Type B pancreatic cell (in vitro differentiated cells): Measurements from ENCODE around the gene PRMT9. TPM values are rescaled to one million over a fixed set of nuclear protein-coding genes. Genes with fewer than 3 reads are reported as not detected.

ENCODE experiments used
- DNase-seq: peaks from one replicate; pipeline ENCODE4 v3.0.0; 2021; ENCODE audit warnings: mixed read lengths; ENCODE audit not compliant: unreplicated experiment; ENCODE audit errors: extremely low spot score
- H3K27ac Mint-ChIP-seq: 2 replicates; pipeline ENCODE4 v1.8.0; 2021; ENCODE audit warnings: mild to moderate bottlenecking, mixed read lengths
- H3K27me3 Mint-ChIP-seq: 2 replicates; pipeline ENCODE4 v1.8.0; 2021; ENCODE audit warnings: mixed read lengths
- H3K36me3 Mint-ChIP-seq: 2 replicates; pipeline ENCODE4 v1.8.0; 2021; ENCODE audit warnings: mixed read lengths
- H3K4me1 Mint-ChIP-seq: one replicate; pipeline ENCODE4 v1.8.0; 2021; ENCODE audit warnings: mixed read lengths; ENCODE audit not compliant: unreplicated experiment
- H3K4me3 Mint-ChIP-seq: 2 replicates; pipeline ENCODE4 v1.8.0; 2021; ENCODE audit warnings: mild to moderate bottlenecking, mixed read lengths
- H3K9me3 Mint-ChIP-seq: 2 replicates; pipeline ENCODE4 v1.8.0; 2021; ENCODE audit warnings: mixed read lengths
- total RNA-seq: library from RNA; stranded (reverse); gene quantifications from 2 replicates; pipeline ENCODE4 v1.2.1, GENCODE V29; 2021; ENCODE audit warnings: low replicate concordance
- TF ChIP-seq, protein P1 (sequence below): fragments of 200-600 bp; sonication (generic); conservative IDR thresholded peaks from 2 replicates; pipeline ENCODE4 v1.5.0; 2021; ENCODE audit warnings: antibody characterized with exemption, mild to moderate bottlenecking

PRMT9 gene
- total RNA-seq, 1 donor from 2014 or later = 12.5 TPM

DNA sequence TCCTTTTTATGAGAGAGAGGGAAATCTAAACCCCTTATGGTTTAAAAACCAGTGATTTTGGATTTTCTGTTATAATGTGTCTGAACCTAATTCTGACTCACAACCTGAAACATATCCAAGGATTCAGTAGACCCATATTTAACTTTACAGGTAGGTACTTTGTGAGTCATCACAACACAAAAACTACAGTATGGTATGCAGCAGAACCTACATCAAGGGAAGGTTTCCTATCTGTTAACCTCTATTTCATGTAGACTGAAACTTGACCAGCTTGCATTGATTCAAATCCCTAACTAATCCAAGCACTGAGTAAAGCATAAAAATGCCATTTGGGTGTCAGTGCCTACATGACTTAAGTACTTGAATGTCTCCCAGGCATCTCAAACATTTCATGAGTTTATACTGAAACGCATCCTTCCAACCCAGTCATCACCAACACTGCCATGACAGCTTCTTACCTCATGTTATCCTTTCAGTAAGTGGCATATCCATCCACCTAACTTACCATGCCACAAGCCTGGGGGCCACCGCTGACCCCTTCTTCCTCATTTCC lies 43.6 kb upstream of the PRMT9 start:
- TF ChIP-seq, protein P1, sequence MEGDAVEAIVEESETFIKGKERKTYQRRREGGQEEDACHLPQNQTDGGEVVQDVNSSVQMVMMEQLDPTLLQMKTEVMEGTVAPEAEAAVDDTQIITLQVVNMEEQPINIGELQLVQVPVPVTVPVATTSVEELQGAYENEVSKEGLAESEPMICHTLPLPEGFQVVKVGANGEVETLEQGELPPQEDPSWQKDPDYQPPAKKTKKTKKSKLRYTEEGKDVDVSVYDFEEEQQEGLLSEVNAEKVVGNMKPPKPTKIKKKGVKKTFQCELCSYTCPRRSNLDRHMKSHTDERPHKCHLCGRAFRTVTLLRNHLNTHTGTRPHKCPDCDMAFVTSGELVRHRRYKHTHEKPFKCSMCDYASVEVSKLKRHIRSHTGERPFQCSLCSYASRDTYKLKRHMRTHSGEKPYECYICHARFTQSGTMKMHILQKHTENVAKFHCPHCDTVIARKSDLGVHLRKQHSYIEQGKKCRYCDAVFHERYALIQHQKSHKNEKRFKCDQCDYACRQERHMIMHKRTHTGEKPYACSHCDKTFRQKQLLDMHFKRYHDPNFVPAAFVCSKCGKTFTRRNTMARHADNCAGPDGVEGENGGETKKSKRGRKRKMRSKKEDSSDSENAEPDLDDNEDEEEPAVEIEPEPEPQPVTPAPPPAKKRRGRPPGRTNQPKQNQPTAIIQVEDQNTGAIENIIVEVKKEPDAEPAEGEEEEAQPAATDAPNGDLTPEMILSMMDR = no peak
- H3K4me3 Mint-ChIP-seq = no peak overlapping the region
- no peak for DNase-seq
- H3K36me3 Mint-ChIP-seq = no peaks in the 10 kb centered on the region
- H3K27ac Mint-ChIP-seq = no peak overlapping the region
- H3K27me3 Mint-ChIP-seq = peaks cover 9% of the 10 kb centered on the region
- peaks cover 19% of the 10 kb centered on the region for H3K4me1 Mint-ChIP-seq
- H3K9me3 Mint-ChIP-seq = no peaks in the 10 kb centered on the region

DNA sequence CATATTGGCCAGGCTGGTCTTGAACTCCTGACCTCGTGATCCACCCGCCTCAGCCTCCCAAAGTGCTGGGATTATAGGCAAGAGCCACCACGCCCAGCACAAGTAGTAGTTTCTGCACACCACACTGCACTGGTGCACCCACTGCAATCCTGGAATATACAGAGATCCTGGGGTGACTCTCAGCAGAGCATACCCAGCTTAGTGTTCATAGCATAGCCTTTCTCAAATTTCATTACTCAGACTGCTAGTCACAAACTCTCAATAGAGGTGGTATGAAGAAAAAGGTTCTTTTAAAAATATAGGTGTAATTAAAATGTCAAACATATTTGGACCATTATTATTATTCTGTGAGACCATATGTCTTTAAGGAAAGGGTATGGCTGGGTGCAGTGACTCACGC lies 41.7 kb upstream of the PRMT9 start:
- Mint-ChIP-seq H3K4me3 (no peak overlapping the region), H3K27me3 (peaks cover 9% of the 10 kb centered on the region), H3K9me3 (no peaks in the 10 kb centered on the region), H3K27ac (no peak overlapping the region), H3K36me3 (no peaks in the 10 kb centered on the region), H3K4me1 (peaks cover 19% of the 10 kb centered on the region)
- no peak for DNase-seq
- TF ChIP-seq, protein P1 = no peak

DNA sequence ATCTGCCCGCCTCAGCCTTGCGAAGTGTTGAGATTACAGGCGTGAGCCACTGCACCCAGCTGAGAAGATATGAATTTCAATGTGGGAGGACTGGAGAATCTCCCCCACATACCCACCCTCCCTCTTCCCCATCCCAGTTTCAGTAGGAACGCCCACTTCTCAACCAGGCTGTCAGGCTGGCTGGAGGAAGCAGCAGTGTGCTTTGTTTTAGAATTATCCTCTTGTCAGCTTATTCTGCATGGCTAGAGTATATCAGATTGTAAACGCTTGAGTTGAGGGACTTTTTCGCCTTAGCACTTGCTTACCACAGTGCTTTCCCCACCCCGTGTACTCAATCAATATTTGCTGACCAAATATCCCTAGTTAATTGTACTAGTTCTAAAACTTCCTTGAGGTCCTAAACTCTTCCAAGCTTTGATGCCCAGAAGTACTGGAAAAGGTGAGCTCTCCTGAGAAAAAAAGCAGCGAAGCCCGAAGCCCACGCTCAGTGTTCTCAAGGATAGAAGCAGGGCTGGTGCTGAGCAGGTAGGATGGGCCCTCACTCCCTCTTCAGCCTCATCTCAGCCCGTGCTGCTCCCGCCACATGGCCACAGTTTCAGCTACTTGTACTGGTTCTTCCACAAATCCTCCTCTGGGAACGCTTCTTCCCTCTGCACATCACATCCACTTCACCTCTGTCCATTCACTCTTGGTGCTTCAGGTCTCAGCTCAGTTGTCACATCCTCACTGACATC lies 40.7 kb upstream of the PRMT9 start:
- peaks cover 9% of the 10 kb centered on the region for H3K27me3 Mint-ChIP-seq
- DNase-seq = no peak
- TF ChIP-seq, protein P1 = no peak
- peaks cover 11% of the 10 kb centered on the region for H3K4me1 Mint-ChIP-seq
- no peaks in the 10 kb centered on the region for H3K9me3 Mint-ChIP-seq
- no peak overlapping the region for H3K4me3 Mint-ChIP-seq
- H3K36me3 Mint-ChIP-seq = no peaks in the 10 kb centered on the region
- no peak overlapping the region for H3K27ac Mint-ChIP-seq

DNA sequence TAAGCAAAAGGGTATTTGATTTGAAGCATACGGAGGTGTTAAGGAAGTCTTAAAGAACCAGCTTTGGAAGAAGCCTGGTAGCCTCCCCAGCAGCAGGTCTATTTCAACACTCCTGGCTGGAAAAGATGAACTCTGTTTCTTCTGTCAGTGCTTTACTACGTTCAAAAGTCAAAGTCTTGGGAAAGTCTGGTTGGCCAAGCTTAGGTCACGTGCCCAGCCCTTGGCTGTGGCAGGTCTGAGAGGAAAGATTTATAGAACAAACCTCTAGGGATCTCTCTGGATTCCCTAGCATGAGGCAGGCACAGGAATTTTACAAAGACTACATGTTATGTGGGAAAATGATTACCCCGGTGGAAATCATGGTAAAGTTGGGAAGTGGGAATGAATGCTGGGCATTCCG lies 39.4 kb upstream of the PRMT9 start:
- Mint-ChIP-seq H3K36me3 (no peaks in the 10 kb centered on the region), H3K27me3 (peaks cover 6% of the 10 kb centered on the region), H3K27ac (no peak overlapping the region), H3K4me3 (no peak overlapping the region), H3K4me1 (peaks cover 11% of the 10 kb centered on the region), H3K9me3 (no peaks in the 10 kb centered on the region)
- DNase-seq = no peak
- TF ChIP-seq, protein P1 = no peak

DNA sequence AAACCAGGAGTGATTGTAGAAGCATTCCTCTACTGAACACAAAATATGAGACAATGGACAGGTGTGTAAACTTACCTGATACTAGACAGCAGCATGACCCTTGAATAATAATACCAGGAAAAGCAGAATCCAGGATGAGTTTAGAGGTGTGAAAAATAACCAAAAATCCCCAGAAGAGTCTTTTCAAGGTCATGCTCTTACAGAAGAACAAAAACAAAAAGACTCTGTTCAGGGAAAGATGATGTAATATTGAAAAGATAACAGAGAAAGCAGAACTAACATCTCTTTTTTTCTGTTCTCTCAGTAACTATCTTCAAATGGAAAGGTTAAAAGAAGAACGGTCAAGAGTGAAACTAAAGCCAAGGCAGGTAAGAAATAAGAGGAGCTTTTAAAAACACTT lies 33.9 kb upstream of the PRMT9 start:
- Mint-ChIP-seq H3K27ac (no peak overlapping the region), H3K27me3 (no peaks in the 10 kb centered on the region), H3K36me3 (no peaks in the 10 kb centered on the region), H3K4me3 (no peak overlapping the region), H3K9me3 (no peaks in the 10 kb centered on the region), H3K4me1 (peaks cover 11% of the 10 kb centered on the region)
- no peak for DNase-seq
- TF ChIP-seq, protein P1 = no peak
